Activated CD8-positive, alpha-beta memory T cell treated with anti-CD3 and anti-CD28 coated beads, Interleukin-2, amount 10 ng/mL, durations not matched to agents 7 days and 5 days (primary cell): Measurements from ENCODE around the gene SSPN. TPM values are rescaled to one million over a fixed set of nuclear protein-coding genes. Genes with fewer than 3 reads are reported as not detected.
"Not testable (repeated sequence)": the region's sequence is repeated elsewhere in the genome, so short reads cannot be mapped to it uniquely, and the experiment has no call there.

Experiments used
- ATAC-seq: fragments of 150-1000 bp; cut with Tn5 transposase; one replicate; pipeline ENCODE4 v1.10.0; 2021; ENCODE audit warnings: moderate library complexity
- CTCF ChIA-PET: fragments of 350-600 bp; sonication (Branson Sonifier 250); formaldehyde crosslinking; loops from one replicate; lab custom pipeline; 2021; ENCODE audit warnings: antibody characterized with exemption; lab: Charles Lee
- DNase-seq: peaks from one replicate; pipeline ENCODE4 v3.0.0-alpha.2; 2020
- H3K27ac Mint-ChIP-seq: one replicate; pipeline ENCODE4 v1.8.0; 2021; ENCODE audit warnings: mild to moderate bottlenecking, mixed read lengths
- H3K27me3 Mint-ChIP-seq: one replicate; pipeline ENCODE4 v1.8.0; 2021; ENCODE audit warnings: mixed read lengths
- H3K36me3 Mint-ChIP-seq: one replicate; pipeline ENCODE4 v1.8.0; 2021; ENCODE audit warnings: mild to moderate bottlenecking, mixed read lengths
- H3K4me1 Mint-ChIP-seq: one replicate; pipeline ENCODE4 v1.8.0; 2021; ENCODE audit warnings: mixed read lengths
- H3K4me3 Mint-ChIP-seq: one replicate; pipeline ENCODE4 v1.8.0; 2021; ENCODE audit warnings: mild to moderate bottlenecking, moderate library complexity, mixed read lengths
- H3K9me3 Mint-ChIP-seq: one replicate; pipeline ENCODE4 v1.8.0; 2022; ENCODE audit warnings: low read depth, mixed read lengths
- total RNA-seq, 2 experiments: library from RNA; stranded (reverse); gene quantifications; one replicate each; pipeline ENCODE4 v1.2.3, GENCODE V29; 2021

The SSPN gene
- total RNA-seq, 2 experiments from 2014 or later, result not detected

DNA sequence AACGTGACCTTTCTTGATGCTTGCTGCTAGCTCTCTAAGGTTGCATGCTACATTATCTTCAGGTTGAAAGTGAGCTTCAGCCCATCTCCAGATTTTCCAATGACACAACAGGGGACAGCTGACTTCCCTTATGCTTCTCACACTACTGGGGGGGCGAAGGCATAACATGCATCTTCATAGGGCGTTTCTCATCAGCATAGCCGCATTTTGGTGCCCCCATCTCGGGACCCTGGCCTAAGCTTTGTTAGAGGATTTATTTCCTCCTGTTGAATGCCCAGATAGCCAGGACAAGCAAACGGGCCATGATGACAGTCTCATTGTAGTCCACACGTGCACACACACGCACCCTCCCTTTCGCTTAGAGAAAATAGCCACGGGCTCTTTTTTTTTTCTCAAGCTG is 30.7 kb downstream of the SSPN start:
- H3K27me3 Mint-ChIP-seq, result peaks cover 46% of the 10 kb centered on the region
- H3K27ac Mint-ChIP-seq, result no peak overlapping the region
- no peak overlapping the region for H3K4me3 Mint-ChIP-seq
- no peak for ATAC-seq
- DNase-seq, result no peak
- H3K36me3 Mint-ChIP-seq, result no peaks in the 10 kb centered on the region
- no peaks in the 10 kb centered on the region for H3K9me3 Mint-ChIP-seq
- H3K4me1 Mint-ChIP-seq, result no peaks in the 10 kb centered on the region
- CTCF ChIA-PET, result no interaction called here

DNA sequence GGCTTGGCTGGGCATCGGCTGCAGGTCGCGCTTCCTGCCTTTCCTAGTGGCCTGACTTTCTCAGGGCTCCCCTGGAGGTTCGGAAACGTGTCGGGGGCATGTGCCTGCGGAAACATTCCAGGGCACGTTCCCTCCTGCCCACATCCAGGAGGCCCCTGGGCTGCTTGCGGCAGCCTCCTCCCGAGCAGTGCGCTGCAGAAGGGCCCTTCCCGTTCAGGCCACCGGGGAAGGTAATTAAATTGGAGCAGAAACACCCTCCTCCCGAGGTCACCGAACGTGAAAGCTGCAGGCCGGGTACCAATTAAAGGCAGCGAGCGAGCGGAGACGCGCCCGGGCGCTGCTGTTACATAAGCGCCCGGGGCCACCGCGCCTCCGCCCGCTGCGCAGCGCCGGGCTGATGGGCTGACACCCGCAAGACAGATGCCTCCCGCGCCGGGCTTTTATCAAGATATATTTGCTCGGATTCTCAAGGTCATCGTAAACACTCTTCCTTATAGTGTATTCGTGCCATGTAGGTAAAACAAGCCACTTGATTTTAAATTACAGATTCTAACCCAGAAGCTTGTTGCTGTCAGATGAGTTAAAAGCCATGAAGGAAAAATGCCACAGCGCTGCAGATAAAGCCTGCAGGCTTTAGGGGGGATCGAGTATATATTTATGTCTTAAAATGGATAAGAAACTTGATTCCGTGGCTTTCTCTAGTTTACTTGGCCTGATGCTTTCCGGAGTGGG is 31.4 kb downstream of the SSPN start:
- H3K9me3 Mint-ChIP-seq, result no peaks in the 10 kb centered on the region
- DNase-seq, result no peak
- H3K4me3 Mint-ChIP-seq, result no peak overlapping the region
- H3K27ac Mint-ChIP-seq, result no peak overlapping the region
- H3K36me3 Mint-ChIP-seq, result no peaks in the 10 kb centered on the region
- peaks cover 46% of the 10 kb centered on the region for H3K27me3 Mint-ChIP-seq
- ATAC-seq, result no peak
- CTCF ChIA-PET, result no interaction called here
- no peaks in the 10 kb centered on the region for H3K4me1 Mint-ChIP-seq

DNA sequence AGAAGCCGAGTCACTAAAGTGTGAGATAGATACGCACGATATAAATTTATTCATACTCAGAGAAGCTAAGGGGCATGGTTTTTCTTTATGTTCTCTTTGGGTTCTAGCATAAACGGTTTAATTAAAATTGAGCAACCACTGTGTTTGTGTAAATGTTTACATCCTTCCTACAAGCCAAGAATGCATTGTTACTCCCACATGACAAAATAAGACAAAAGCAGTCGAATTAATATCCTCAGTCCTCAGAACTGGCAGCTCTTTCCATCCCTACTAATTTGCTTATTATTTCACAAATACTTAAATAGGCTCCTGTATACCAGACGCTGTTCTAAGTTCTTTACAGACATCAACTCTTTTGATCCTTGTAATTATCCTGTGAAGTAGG is 32.0 kb downstream of the SSPN start:
- Mint-ChIP-seq H3K4me1 (no peaks in the 10 kb centered on the region), H3K9me3 (no peaks in the 10 kb centered on the region), H3K27ac (no peak overlapping the region), H3K27me3 (peaks cover 49% of the 10 kb centered on the region), H3K36me3 (no peaks in the 10 kb centered on the region), H3K4me3 (no peak overlapping the region)
- ATAC-seq (no peak), DNase-seq (no peak)
- CTCF ChIA-PET, result no interaction called here

DNA sequence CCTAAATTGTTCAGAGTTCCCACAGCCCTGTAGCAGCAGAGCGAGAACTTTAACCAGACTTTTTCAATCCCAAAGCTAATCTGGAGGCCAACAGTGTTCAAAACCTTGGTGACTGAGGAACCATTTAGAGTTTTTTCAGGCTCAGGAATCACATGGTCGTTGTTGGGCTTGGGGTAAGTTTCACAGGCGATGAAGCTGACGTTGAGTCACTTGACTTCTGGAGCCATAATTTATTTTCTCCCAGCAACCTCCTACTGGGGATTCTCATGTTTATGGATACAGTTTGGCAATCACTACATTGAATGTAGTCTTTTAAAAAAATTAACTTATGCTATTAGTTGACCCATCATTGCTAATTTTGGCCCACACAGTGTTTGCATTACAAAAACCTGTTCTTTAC is 34.5 kb downstream of the SSPN start:
- CTCF ChIA-PET, result no interaction called here
- Mint-ChIP-seq H3K4me3 (no peak overlapping the region), H3K4me1 (no peaks in the 10 kb centered on the region), H3K27ac (no peak overlapping the region), H3K9me3 (no peaks in the 10 kb centered on the region), H3K27me3 (peaks cover 55% of the 10 kb centered on the region), H3K36me3 (no peaks in the 10 kb centered on the region)
- no peak for ATAC-seq
- DNase-seq, result no peak

DNA sequence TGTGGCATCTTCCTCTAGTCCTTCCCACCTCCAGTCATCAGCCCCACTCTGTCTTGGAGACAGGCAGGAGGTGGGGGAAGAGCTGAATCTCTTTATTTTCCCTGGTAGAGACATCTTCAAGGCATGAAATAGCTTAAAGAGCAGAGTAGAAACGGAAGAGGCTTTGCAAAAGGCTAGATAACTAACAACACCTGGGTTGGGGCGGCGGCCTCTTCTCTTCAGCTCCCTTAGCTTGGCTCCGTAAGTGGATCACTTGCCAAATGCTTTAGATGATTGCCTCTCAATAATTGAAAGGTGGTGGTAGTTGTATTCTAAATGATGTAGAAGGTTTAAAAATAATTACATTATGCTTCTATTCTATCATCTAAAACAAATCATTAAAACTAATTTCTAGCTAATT is 36.1 kb downstream of the SSPN start:
- Mint-ChIP-seq H3K9me3 (no peaks in the 10 kb centered on the region), H3K36me3 (no peaks in the 10 kb centered on the region), H3K27ac (no peak overlapping the region), H3K4me3 (no peak overlapping the region), H3K4me1 (no peaks in the 10 kb centered on the region), H3K27me3 (peaks cover 47% of the 10 kb centered on the region)
- no peak for ATAC-seq
- no peak for DNase-seq
- CTCF ChIA-PET, result no interaction called here

DNA sequence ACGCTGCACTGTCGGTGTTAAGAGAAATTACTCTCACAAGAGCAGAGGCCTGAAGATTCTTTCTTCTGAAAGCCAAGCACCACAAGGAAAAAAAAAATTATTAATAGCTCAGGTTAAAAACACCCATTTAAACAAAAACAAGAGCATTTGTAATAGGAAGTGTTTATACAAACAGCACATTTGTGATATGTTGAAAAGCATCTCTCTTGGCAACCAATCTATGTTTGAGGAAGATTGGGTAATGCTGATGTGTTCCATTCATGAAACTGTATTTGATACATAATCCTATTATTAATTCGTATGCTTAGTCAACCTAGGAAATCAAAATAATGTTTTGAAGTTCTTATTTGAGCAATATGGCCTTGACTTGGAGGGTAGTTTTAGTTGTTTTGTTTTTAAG is 36.5 kb downstream of the SSPN start:
- no peak for DNase-seq
- H3K36me3 Mint-ChIP-seq, result no peaks in the 10 kb centered on the region
- no peaks in the 10 kb centered on the region for H3K9me3 Mint-ChIP-seq
- H3K27ac Mint-ChIP-seq, result no peak overlapping the region
- CTCF ChIA-PET, result interaction anchor here (1.2 kb wide), 1 partner anchor 139 kb away, joined by 3 read pairs; no protein-coding TSS in a partner anchor
- H3K27me3 Mint-ChIP-seq, result peaks cover 46% of the 10 kb centered on the region
- no peaks in the 10 kb centered on the region for H3K4me1 Mint-ChIP-seq
- H3K4me3 Mint-ChIP-seq, result no peak overlapping the region
- ATAC-seq, result no peak

DNA sequence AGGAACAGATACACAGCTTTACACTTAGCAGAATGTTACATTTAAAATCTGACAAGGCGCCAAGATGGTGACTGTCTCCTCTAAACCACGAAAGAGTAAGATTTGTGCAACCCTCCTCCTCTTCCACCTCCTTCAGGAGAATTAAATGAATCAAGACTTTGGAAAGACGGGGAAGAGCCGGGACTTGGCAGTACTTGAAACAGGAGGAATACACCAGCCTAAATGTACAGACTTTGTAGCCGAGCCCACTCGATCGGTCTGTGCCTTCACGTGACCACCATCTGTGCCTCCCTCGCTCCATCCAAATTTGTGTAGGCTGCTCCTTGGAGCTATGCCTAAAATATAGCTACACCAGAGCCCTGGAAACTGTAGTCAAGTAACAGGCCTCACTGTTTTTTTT is 38.3 kb downstream of the SSPN start:
- Mint-ChIP-seq H3K36me3 (no peaks in the 10 kb centered on the region), H3K4me1 (no peaks in the 10 kb centered on the region), H3K27me3 (peaks cover 37% of the 10 kb centered on the region), H3K4me3 (no peak overlapping the region), H3K27ac (no peak overlapping the region), H3K9me3 (no peaks in the 10 kb centered on the region)
- ATAC-seq (no peak), DNase-seq (no peak)
- CTCF ChIA-PET, result no interaction called here

DNA sequence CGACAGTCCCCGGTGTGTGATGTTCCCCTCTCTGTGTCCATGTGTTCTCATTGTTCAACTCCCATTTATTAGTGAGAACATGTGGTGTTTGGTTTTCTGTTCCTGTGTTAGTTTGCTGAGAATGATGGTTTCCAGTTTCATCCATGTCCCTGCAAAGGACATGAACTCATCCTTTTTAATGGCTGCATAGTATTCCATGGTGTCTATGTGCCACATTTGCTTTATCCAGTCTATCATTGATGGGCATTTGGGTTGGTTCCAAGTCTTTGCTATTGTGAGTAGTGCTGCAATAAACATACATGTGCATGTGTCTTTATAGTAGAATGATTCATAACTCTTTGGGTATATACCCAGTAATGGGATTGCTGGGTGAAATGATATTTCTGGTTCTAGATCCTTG is 40.1 kb downstream of the SSPN start:
- DNase-seq, H3K4me1 Mint-ChIP-seq, ATAC-seq, H3K9me3 Mint-ChIP-seq, H3K4me3 Mint-ChIP-seq, H3K27ac Mint-ChIP-seq, CTCF ChIA-PET, H3K36me3 Mint-ChIP-seq: not testable (repeated sequence)
- H3K27me3 Mint-ChIP-seq, result peaks cover 40% of the 10 kb centered on the region

DNA sequence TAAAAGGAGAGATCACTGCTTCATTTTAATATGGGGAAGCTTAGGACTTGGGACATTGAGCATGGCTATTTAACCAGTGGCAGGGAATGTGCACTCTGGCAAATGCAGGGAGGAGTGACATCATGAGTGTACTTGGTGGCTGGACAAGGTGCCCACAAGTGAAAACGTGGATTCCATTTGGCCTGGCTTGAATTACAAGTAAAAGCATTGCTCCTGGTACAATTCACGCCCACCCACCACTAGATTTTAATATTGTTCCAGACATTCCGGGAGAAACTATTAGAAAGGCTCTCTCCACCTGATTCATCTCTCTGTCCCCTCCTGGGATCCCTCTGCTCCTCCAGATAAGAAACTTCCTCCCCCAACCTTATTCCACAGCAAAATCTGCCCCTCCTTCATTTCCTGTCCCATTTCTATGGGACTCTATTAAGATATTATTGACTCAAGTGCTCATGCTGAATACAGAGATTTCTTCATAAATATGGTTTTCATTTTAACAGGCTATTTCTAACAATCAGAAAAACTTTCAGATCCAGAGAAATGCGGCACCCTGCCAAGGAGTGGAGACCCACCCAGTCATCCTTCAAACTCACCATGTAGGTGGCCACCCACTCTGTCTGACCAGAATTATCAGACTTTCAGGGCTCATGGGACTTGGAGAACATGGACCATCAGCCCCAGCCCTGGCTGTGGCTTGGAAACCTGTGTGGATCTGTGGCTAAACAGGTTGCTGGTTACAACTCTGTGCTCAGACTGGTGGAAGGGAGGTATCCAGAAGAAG is 43.2 kb downstream of the SSPN start:
- CTCF ChIA-PET, result no interaction called here
- Mint-ChIP-seq H3K36me3 (no peaks in the 10 kb centered on the region), H3K9me3 (no peaks in the 10 kb centered on the region), H3K4me1 (no peaks in the 10 kb centered on the region), H3K27ac (no peak overlapping the region), H3K4me3 (no peak overlapping the region), H3K27me3 (peaks cover 37% of the 10 kb centered on the region)
- ATAC-seq (no peak), DNase-seq (no peak)

DNA sequence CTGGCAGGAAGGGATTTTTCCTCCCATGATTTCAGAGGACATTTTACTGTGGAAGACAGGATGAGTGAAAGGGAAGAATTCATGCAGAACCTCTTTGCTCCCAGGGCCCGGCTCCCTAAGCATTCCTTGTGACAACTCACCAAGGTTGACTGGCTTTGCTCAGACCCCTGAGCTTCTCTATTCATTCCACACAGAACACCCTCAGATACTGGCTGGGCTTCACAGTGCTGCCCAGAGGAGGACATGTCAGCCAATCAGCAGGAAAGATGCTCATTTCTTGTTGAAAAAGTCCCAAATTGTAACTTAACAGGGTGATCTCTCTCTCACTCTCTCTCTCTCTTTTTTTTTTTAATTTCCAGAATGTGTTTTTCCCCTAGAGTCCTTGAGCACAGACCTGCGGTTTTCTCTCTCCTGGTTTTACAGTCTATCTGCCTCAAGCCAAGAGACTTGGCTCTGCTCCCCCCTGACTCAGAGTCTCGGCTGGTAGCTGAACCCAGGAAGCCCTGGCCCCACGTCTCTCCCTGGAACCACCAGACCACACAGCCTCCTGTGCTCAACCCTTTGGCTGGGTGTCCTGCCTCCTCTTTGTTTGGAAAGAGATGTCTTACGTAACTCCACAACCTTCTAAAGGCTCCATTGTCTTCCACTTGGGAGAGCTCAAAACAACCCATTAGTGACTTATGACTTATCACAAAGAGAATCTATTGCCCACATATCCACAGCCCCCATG is 43.9 kb downstream of the SSPN start:
- Mint-ChIP-seq H3K4me1 (no peaks in the 10 kb centered on the region), H3K27ac (no peak overlapping the region), H3K4me3 (no peak overlapping the region), H3K27me3 (peaks cover 30% of the 10 kb centered on the region), H3K9me3 (no peaks in the 10 kb centered on the region), H3K36me3 (no peaks in the 10 kb centered on the region)
- ATAC-seq (no peak), DNase-seq (no peak)
- CTCF ChIA-PET, result no interaction called here

DNA sequence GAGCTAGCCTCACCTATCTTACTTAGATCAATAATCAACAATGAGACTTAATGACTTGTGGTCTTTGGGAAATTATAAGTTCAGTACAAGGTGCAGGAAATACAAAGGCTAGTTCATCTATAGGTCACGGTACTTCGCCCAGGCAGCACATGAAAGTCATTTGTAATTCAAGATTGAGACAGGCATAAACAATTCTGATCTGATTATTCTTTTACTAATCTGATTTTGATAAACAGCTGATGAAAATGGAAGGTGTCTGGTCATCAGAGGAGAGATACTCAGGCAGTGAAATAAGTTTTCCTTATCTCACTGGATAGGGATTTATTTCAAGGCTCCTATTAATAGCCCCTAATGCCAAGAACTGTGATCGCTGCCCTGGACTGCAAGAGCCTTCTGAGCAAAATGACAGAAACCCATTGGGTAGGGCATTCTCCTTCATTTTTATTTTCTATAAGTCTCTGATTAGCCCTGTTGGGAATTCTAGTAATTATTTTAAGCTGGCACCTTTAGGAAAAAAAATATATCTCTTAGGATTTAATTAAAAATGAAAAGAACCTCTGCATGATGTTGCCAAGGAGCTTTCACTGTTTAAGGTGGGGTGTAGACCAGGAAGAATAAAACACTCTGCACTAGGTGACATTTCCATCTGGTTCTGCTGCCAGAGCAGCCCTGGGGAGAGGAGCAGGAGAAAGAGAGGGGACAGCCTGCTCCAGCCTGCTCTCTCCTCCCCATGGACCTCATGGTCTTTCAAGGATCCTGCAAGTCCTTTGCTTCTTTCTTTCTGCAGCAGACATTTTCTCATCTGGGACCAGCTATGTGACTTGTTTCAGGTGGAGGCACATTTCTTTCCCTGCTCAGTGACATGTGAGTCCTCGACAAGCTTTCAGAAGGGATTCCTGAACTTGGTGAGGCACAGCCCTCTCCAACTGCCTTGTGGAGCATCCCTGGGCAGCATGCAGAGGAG is 44.8 kb downstream of the SSPN start:
- ATAC-seq, result no peak
- no peak overlapping the region for H3K27ac Mint-ChIP-seq

DNA sequence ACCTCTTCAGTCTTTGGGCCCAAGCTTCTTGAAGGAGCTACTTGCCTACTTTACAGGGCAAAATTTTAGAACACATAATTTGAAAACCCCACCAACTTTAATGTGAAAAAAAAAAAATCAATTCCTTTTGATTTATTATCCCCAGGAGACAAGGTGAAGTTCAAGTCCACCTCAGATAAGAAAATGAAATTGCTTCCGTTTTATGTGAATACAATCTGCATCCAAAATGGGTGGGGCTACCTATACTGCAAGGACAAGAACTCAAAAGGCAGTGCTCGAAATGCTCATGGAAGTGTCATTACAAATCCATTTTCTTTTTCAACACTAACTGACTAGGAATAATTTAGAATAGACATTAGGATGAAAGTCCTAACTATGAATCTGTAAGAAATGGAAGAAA is 45.7 kb downstream of the SSPN start:
- Mint-ChIP-seq H3K27me3 (peaks cover 30% of the 10 kb centered on the region), H3K9me3 (no peaks in the 10 kb centered on the region), H3K4me1 (no peaks in the 10 kb centered on the region), H3K36me3 (no peaks in the 10 kb centered on the region), H3K27ac (no peak overlapping the region), H3K4me3 (no peak overlapping the region)
- ATAC-seq (no peak), DNase-seq (no peak)
- CTCF ChIA-PET, result no interaction called here

More for the DNA sequence above, 44.8 kb downstream of the SSPN start:
- H3K9me3 Mint-ChIP-seq, result no peaks in the 10 kb centered on the region
- no peaks in the 10 kb centered on the region for H3K36me3 Mint-ChIP-seq
- peaks cover 30% of the 10 kb centered on the region for H3K27me3 Mint-ChIP-seq
- H3K4me3 Mint-ChIP-seq, result no peak overlapping the region
- DNase-seq, result no peak
- CTCF ChIA-PET, result no interaction called here
- H3K4me1 Mint-ChIP-seq, result no peaks in the 10 kb centered on the region

DNA sequence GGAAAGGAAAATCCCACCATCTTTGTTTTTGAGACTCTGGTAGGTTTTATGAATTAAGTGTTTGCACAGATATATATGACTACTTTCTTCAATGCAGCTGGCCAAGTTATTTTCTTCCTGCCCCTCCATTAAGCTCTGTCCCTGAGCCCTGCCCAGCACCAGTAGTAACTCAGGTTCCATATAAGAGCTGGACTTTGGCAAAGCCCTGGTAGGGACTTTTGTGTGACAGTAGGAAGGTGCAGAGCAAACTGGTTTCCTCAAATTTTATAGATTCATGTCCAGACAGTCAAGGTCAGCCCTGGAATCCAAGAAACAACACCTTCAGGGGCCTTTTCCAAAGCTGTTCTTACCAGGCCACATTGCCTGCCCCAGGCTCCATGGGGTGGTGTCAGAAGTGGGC is 47.3 kb downstream of the SSPN start:
- CTCF ChIA-PET, result no interaction called here
- no peaks in the 10 kb centered on the region for H3K4me1 Mint-ChIP-seq
- no peaks in the 10 kb centered on the region for H3K9me3 Mint-ChIP-seq

More for the DNA sequence above, 47.3 kb downstream of the SSPN start:
- Mint-ChIP-seq H3K4me3 (no peak overlapping the region), H3K27me3 (peaks cover 20% of the 10 kb centered on the region), H3K27ac (no peak overlapping the region), H3K36me3 (no peaks in the 10 kb centered on the region)
- DNase-seq (no peak), ATAC-seq (no peak)
